H9 (cell line): ENCODE results near the gene WNT10A. TPM values are rescaled to one million over a fixed set of nuclear protein-coding genes. Genes with fewer than 3 reads are reported as not detected.

Experiments used
- DNase-seq: peaks from one replicate; pipeline ENCODE4 v3.0.0-alpha.2; 2017
- H2AFZ ChIP-seq: one replicate; pipeline ENCODE4 v1.6.1; 2013; ENCODE audit warnings: mild to moderate bottlenecking, low read length, control low read depth, moderate library complexity
- H2AK5ac ChIP-seq: 2 replicates; pipeline ENCODE4 v1.6.1; 2013; ENCODE audit warnings: low read length, control low read depth, mixed read lengths; ENCODE audit not compliant: insufficient read length
- H2BK120ac ChIP-seq: one replicate; pipeline ENCODE4 v1.6.1; 2013; ENCODE audit warnings: low read depth, mild to moderate bottlenecking, low read length, control low read depth, inconsistent platforms; ENCODE audit not compliant: poor library complexity, severe bottlenecking
- H2BK12ac ChIP-seq: 2 replicates; pipeline ENCODE4 v1.6.1; 2013; ENCODE audit warnings: low read length, control low read depth, mixed read lengths, low read depth; ENCODE audit not compliant: insufficient read length
- H2BK15ac ChIP-seq: 2 replicates; pipeline ENCODE4 v1.6.1; 2013; ENCODE audit warnings: low read depth, low read length, control low read depth
- H2BK20ac ChIP-seq: one replicate; pipeline ENCODE4 v1.6.1; 2013; ENCODE audit warnings: low read depth, mild to moderate bottlenecking, low read length, control low read depth, inconsistent platforms; ENCODE audit not compliant: poor library complexity, severe bottlenecking
- H2BK5ac ChIP-seq: 2 replicates; pipeline ENCODE4 v1.6.1; 2013; ENCODE audit warnings: low read length, control low read depth, mixed read lengths; ENCODE audit not compliant: insufficient read length
- H3K14ac ChIP-seq: 2 replicates; pipeline ENCODE4 v1.6.1; 2013; ENCODE audit warnings: low read length, control low read depth; ENCODE audit not compliant: insufficient read depth
- H3K18ac ChIP-seq: 2 replicates; pipeline ENCODE4 v1.6.1; 2013; ENCODE audit warnings: low read depth, mild to moderate bottlenecking, mixed read lengths, low read length, control low read depth; ENCODE audit not compliant: insufficient read length
- H3K23ac ChIP-seq: 2 replicates; pipeline ENCODE4 v1.6.1; 2013; ENCODE audit warnings: low read length, control low read depth, mixed read lengths, low read depth; ENCODE audit not compliant: insufficient read length
- H3K23me2 ChIP-seq: 2 replicates; pipeline ENCODE4 v1.6.1; 2013; ENCODE audit warnings: low read depth, mild to moderate bottlenecking, mixed read lengths, low read length, control low read depth; ENCODE audit not compliant: insufficient read length, poor library complexity, severe bottlenecking
- H3K27ac ChIP-seq: 2 replicates; pipeline ENCODE4 v1.5.1; 2013; ENCODE audit warnings: low read length, control low read depth, mixed read lengths, low read depth; ENCODE audit not compliant: insufficient read length
- H3K27me3 ChIP-seq: 2 replicates; pipeline ENCODE4 v1.6.1; 2013; ENCODE audit warnings: low read length, control low read depth, inconsistent platforms; ENCODE audit not compliant: insufficient read depth
- H3K4ac ChIP-seq: 2 replicates; pipeline ENCODE4 v1.6.1; 2013; ENCODE audit warnings: low read depth, mild to moderate bottlenecking, control low read depth, inconsistent platforms, low read length, moderate library complexity
- H3K4me1 ChIP-seq: 2 replicates; pipeline ENCODE4 v1.6.1; 2013; ENCODE audit warnings: low read length, control low read depth, inconsistent platforms; ENCODE audit not compliant: insufficient read depth
- H3K4me2 ChIP-seq: 2 replicates; pipeline ENCODE4 v1.6.1; 2013; ENCODE audit warnings: low read length, control low read depth, mixed read lengths; ENCODE audit not compliant: insufficient read length, insufficient read depth
- H3K56ac ChIP-seq: 2 replicates; pipeline ENCODE4 v1.6.1; 2013; ENCODE audit warnings: low read depth, mild to moderate bottlenecking, mixed read lengths, low read length, control low read depth; ENCODE audit not compliant: insufficient read length
- H3K79me1 ChIP-seq: 2 replicates; pipeline ENCODE4 v1.6.1; 2013; ENCODE audit warnings: low read depth, mild to moderate bottlenecking, moderate library complexity, low read length, control low read depth, inconsistent platforms; ENCODE audit not compliant: insufficient read depth, poor library complexity, severe bottlenecking
- H3K79me2 ChIP-seq: 2 replicates; pipeline ENCODE4 v1.6.1; 2013; ENCODE audit warnings: low read length, control low read depth, inconsistent platforms; ENCODE audit not compliant: insufficient read depth
- H3K9ac ChIP-seq: 2 replicates; pipeline ENCODE4 v1.6.1; 2013; ENCODE audit warnings: low read length, control low read depth, mixed read lengths; ENCODE audit not compliant: insufficient read length; ENCODE audit errors: extremely low read depth
- H3K9me3 ChIP-seq: one replicate; pipeline ENCODE4 v1.6.1; 2013; ENCODE audit warnings: low read depth, low read length, inconsistent platforms; ENCODE audit not compliant: control insufficient read depth
- H3T11ph ChIP-seq: one replicate; pipeline ENCODE4 v1.6.1; 2013; ENCODE audit warnings: mild to moderate bottlenecking, low read length, control low read depth, inconsistent platforms
- H4K20me1 ChIP-seq: one replicate; pipeline ENCODE4 v1.6.1; 2013; ENCODE audit not compliant: control insufficient read depth, insufficient read length, insufficient read depth
- H4K5ac ChIP-seq: 2 replicates; pipeline ENCODE4 v1.6.1; 2013; ENCODE audit warnings: low read depth, mild to moderate bottlenecking, mixed read lengths, low read length, control low read depth; ENCODE audit not compliant: insufficient read length
- H4K8ac ChIP-seq: replicated peaks from 2 replicates; pipeline ENCODE4 v1.6.1; 2013; ENCODE audit warnings: low read length, control low read depth, mixed read lengths, low read depth; ENCODE audit not compliant: insufficient read length
- H4K91ac ChIP-seq: 2 replicates; pipeline ENCODE4 v1.6.1; 2013; ENCODE audit warnings: low read depth, mild to moderate bottlenecking, moderate library complexity, mixed read lengths, low read length, control low read depth; ENCODE audit not compliant: insufficient read length
- H3K27ac Mint-ChIP-seq, 3 experiments: 2 replicates in 2 of 3; 3 replicates in 1 of 3; pipeline ENCODE4 v1.8.0; 2020 to 2021; ENCODE audit warnings: mixed read lengths in 3 of 3, mild to moderate bottlenecking in 1 of 3, moderate library complexity in 1 of 3
- H3K27me3 Mint-ChIP-seq: 2 replicates; pipeline ENCODE4 v1.8.0; 2021; ENCODE audit warnings: low read depth, mild to moderate bottlenecking, moderate library complexity, mixed read lengths
- H3K36me3 Mint-ChIP-seq, 3 experiments: 2 replicates in 2 of 3; 3 replicates in 1 of 3; pipeline ENCODE4 v1.8.0; 2020 to 2021; ENCODE audit warnings: low read depth in 3 of 3, mixed read lengths in 3 of 3; ENCODE audit not compliant: insufficient read depth in 1 of 3
- H3K4me1 Mint-ChIP-seq, 2 experiments: 2 replicates each; pipeline ENCODE4 v1.8.0; 2020; ENCODE audit warnings: mixed read lengths in 2 of 2
- H3K4me3 Mint-ChIP-seq, 2 experiments: 2 replicates in 1 of 2; 3 replicates in 1 of 2; pipeline ENCODE4 v1.8.0; 2020 to 2021; ENCODE audit warnings: mild to moderate bottlenecking in 2 of 2, mixed read lengths in 2 of 2, moderate library complexity in 1 of 2
- H3K9me3 Mint-ChIP-seq, 2 experiments: 2 replicates in 1 of 2; 3 replicates in 1 of 2; pipeline ENCODE4 v1.8.0; 2020; ENCODE audit warnings: mild to moderate bottlenecking in 2 of 2, mixed read lengths in 2 of 2, moderate library complexity in 1 of 2
- CTCF ChIP-seq: fragments of 200-600 bp; sonication (generic); conservative IDR thresholded peaks from 3 replicates; pipeline ENCODE4 v1.8.0; 2021; ENCODE audit warnings: antibody characterized with exemption, mild to moderate bottlenecking
- WGBS: extraction: QIAGEN DNeasy Blood & Tissue Kit; methylation state at CpG from one replicate; pipeline ENCODE4 v1.1.7; 2013; ENCODE audit warnings: missing lambda C conversion rate, low lambda C conversion rate, mixed read lengths; ENCODE audit not compliant: insufficient read length; ENCODE audit errors: extremely low coverage; 5-methylcytosine and 5-hydroxymethylcytosine counted together
- total RNA-seq: library from RNA; stranded (reverse); gene quantifications from 2 replicates; pipeline ENCODE4 v1.2.1, GENCODE V29; 2021

WNT10A gene
- total RNA-seq, 1 experiment from 2014 or later = not detected

- Histone ChIP-seq H3K4me1 (no peaks in the 10 kb centered on the region; the same call in 1 of the 2 replicates), H3K18ac (no peak overlapping the region), H3K4me2 (no peak overlapping the region), H2BK12ac (no peak overlapping the region), H4K5ac (no peak overlapping the region), H3K79me1 (no peaks in the 10 kb centered on the region), H3K14ac (no peak overlapping the region), H3K9me3 (no peaks in the 10 kb centered on the region), H2BK15ac (no peak overlapping the region), H3K9ac (no peak overlapping the region), H2BK5ac (no peak overlapping the region), H3K27ac (no peak overlapping the region), H3K23me2 (no peaks in the 10 kb centered on the region), H2BK20ac (no peak overlapping the region), H4K91ac (no peak overlapping the region), H4K8ac (no peak overlapping the region), H2AK5ac (no peak overlapping the region), H3K23ac (no peak overlapping the region), H2AFZ (no peak overlapping the region), H2BK120ac (no peak overlapping the region), H3K56ac (no peak overlapping the region), H3K27me3 (peaks cover 7% of the 10 kb centered on the region), H3T11ph (no peak overlapping the region), H3K4ac (no peak overlapping the region), H4K20me1 (no peaks in the 10 kb centered on the region), H3K79me2 (no peaks in the 10 kb centered on the region)
- no CpG with 5 or more reads among the region's 6 CpGs for WGBS
- H3K9me3 Mint-ChIP-seq = no peaks in the 10 kb centered on the region
- H3K27me3 Mint-ChIP-seq = peaks cover 31% of the 10 kb centered on the region
- no peaks in the 10 kb centered on the region for H3K36me3 Mint-ChIP-seq
- peaks cover 7 to 16% of the 10 kb centered on the region in 2 experiments for H3K4me1 Mint-ChIP-seq
- no peak for TF ChIP-seq CTCF
- H3K4me3 Mint-ChIP-seq = no peak overlapping the region
- H3K27ac Mint-ChIP-seq = no peak overlapping the region
- DNase-seq = no peak
These were observed 30.1 kb downstream of the WNT10A start for GRCh38 chr2:218910741-218911140.
